ENCODE data around the gene RELB.
"Not testable (repeated sequence)": the region's sequence is repeated elsewhere in the genome, so short reads cannot be mapped to it uniquely, and the experiment has no call there.

Gene RELB

GRCh38 chr19:44968118-44968517 is 33.1 kb upstream of the RELB start:
- H4K20me1 ChIP-seq (ENCODE audit: insufficient read depth, low read length): no peaks in the 10 kb centered on the region
- H3K79me2 ChIP-seq (ENCODE audit: low read length): peaks cover 24% of the 10 kb centered on the region
- H3K27ac ChIP-seq (ENCODE audit: low read length): no peak overlapping the region
- H3K27me3 ChIP-seq (replicated peaks; ENCODE audit: insufficient read depth, low read length): no peaks in the 10 kb centered on the region
- H3K4me2 ChIP-seq (ENCODE audit: low read depth, low read length): no peak overlapping the region
- H3K36me3 ChIP-seq (replicated peaks; ENCODE audit: insufficient read depth, low read length): peaks cover 6% of the 10 kb centered on the region; the same call in 1 of the 2 replicates
- no peaks in the 10 kb centered on the region for H3K4me1 ChIP-seq (ENCODE audit: low read length)
- no peak overlapping the region for H3K9ac ChIP-seq (ENCODE audit: low read length)
- no peak for DNase-seq
- no peaks in the 10 kb centered on the region for H3K9me2 ChIP-seq (replicated peaks; ENCODE audit: insufficient read depth, low read length)
- no peak overlapping the region for H2AFZ ChIP-seq (ENCODE audit: low read length)
- no peaks in the 10 kb centered on the region for H3F3A ChIP-seq (ENCODE audit: insufficient read depth, low read length)
- H3K4me3 ChIP-seq (ENCODE audit: low read length): no peak overlapping the region
- no peaks in the 10 kb centered on the region for H3K9me3 ChIP-seq (replicated peaks; ENCODE audit: insufficient read depth, low read length)
- TF ChIP-seq CTCF (IDR thresholded peaks at IDR 0.05; ENCODE audit: low read length) (no peak), EZH2phosphoT487 (IDR thresholded peaks at IDR 0.05; ENCODE audit: low read length) (no peak), EZH2 (optimal IDR thresholded peaks at IDR 0.05; ENCODE audit: low read depth, low read length) (no peak)

- no peaks in the 10 kb centered on the region for H3K4me1 ChIP-seq (ENCODE audit: low read length)
- no peak overlapping the region for H3K4me3 ChIP-seq (ENCODE audit: low read length)
- no peaks in the 10 kb centered on the region for H3K9me3 ChIP-seq (replicated peaks; ENCODE audit: insufficient read depth, low read length)
- H3K9me2 ChIP-seq (replicated peaks; ENCODE audit: insufficient read depth, low read length): no peaks in the 10 kb centered on the region
- H3K4me2 ChIP-seq (ENCODE audit: low read depth, low read length): no peak overlapping the region
- H3K36me3 ChIP-seq (replicated peaks; ENCODE audit: insufficient read depth, low read length): peaks cover 6% of the 10 kb centered on the region; the same call in 1 of the 2 replicates
- H3F3A ChIP-seq (ENCODE audit: insufficient read depth, low read length): no peaks in the 10 kb centered on the region
- no peak overlapping the region for H3K9ac ChIP-seq (ENCODE audit: low read length)
- H2AFZ ChIP-seq (ENCODE audit: low read length): no peak overlapping the region
- H3K27ac ChIP-seq (ENCODE audit: low read length): no peak overlapping the region
- H3K79me2 ChIP-seq (ENCODE audit: low read length): peaks cover 24% of the 10 kb centered on the region
- no peaks in the 10 kb centered on the region for H3K27me3 ChIP-seq (replicated peaks; ENCODE audit: insufficient read depth, low read length)
- no peaks in the 10 kb centered on the region for H4K20me1 ChIP-seq (ENCODE audit: insufficient read depth, low read length)
- no peak for DNase-seq
- TF ChIP-seq EZH2 (optimal IDR thresholded peaks at IDR 0.05; ENCODE audit: low read depth, low read length) (no peak), CTCF (IDR thresholded peaks at IDR 0.05; ENCODE audit: low read length) (no peak), EZH2phosphoT487 (IDR thresholded peaks at IDR 0.05; ENCODE audit: low read length) (no peak)
Observed at GRCh38 chr19:44968670-44969069, 32.6 kb upstream of the RELB start.

- H3K4me2 ChIP-seq (ENCODE audit: low read depth, low read length): no peak overlapping the region
- H3K36me3 ChIP-seq (replicated peaks; ENCODE audit: insufficient read depth, low read length): peaks cover 8% of the 10 kb centered on the region; the same call in 1 of the 2 replicates
- H3K4me1 ChIP-seq (ENCODE audit: low read length): no peaks in the 10 kb centered on the region
- no peak overlapping the region for H3K27ac ChIP-seq (ENCODE audit: low read length)
- H3K79me2 ChIP-seq (ENCODE audit: low read length): peaks cover 24% of the 10 kb centered on the region
- H4K20me1 ChIP-seq (ENCODE audit: insufficient read depth, low read length): no peaks in the 10 kb centered on the region
- H3K27me3 ChIP-seq (replicated peaks; ENCODE audit: insufficient read depth, low read length): no peaks in the 10 kb centered on the region
- DNase-seq: no peak
- H3K9me2 ChIP-seq (replicated peaks; ENCODE audit: insufficient read depth, low read length): no peaks in the 10 kb centered on the region
- H3K9ac ChIP-seq (ENCODE audit: low read length): no peak overlapping the region
- H3K9me3 ChIP-seq (replicated peaks; ENCODE audit: insufficient read depth, low read length): no peaks in the 10 kb centered on the region
- H3F3A ChIP-seq (ENCODE audit: insufficient read depth, low read length): no peaks in the 10 kb centered on the region
- no peak overlapping the region for H3K4me3 ChIP-seq (ENCODE audit: low read length)
- no peak for TF ChIP-seq EZH2phosphoT487 (IDR thresholded peaks at IDR 0.05; ENCODE audit: low read length)
- no peak for TF ChIP-seq CTCF (IDR thresholded peaks at IDR 0.05; ENCODE audit: low read length)
- TF ChIP-seq EZH2 (optimal IDR thresholded peaks at IDR 0.05; ENCODE audit: low read depth, low read length): no peak
- no peak overlapping the region for H2AFZ ChIP-seq (ENCODE audit: low read length)
Observed at GRCh38 chr19:44969437-44969836, 31.8 kb upstream of the RELB start.

- peaks cover 18% of the 10 kb centered on the region for H3K79me2 ChIP-seq (ENCODE audit: low read length)
- not testable (repeated sequence) for H3K9ac ChIP-seq (ENCODE audit: low read length); H3K36me3 ChIP-seq (replicated peaks; ENCODE audit: insufficient read depth, low read length); H3K4me3 ChIP-seq (ENCODE audit: low read length); H3K4me1 ChIP-seq (ENCODE audit: low read length); H4K20me1 ChIP-seq (ENCODE audit: insufficient read depth, low read length); H3K27me3 ChIP-seq (replicated peaks; ENCODE audit: insufficient read depth, low read length); H3K4me2 ChIP-seq (ENCODE audit: low read depth, low read length); H3K27ac ChIP-seq (ENCODE audit: low read length); DNase-seq; H2AFZ ChIP-seq (ENCODE audit: low read length); H3F3A ChIP-seq (ENCODE audit: insufficient read depth, low read length); H3K9me3 ChIP-seq (replicated peaks; ENCODE audit: insufficient read depth, low read length); H3K9me2 ChIP-seq (replicated peaks; ENCODE audit: insufficient read depth, low read length)
Observed at GRCh38 chr19:44971451-44971850, 29.8 kb upstream of the RELB start.
